ENCODE results near the gene SLC37A1.

SLC37A1 gene

GRCh38 chr21:42580076-42580792 lies 66.6 kb downstream of the SLC37A1 start:
- FAIRE-seq: no peak
- TF ChIP-seq, protein P1, sequence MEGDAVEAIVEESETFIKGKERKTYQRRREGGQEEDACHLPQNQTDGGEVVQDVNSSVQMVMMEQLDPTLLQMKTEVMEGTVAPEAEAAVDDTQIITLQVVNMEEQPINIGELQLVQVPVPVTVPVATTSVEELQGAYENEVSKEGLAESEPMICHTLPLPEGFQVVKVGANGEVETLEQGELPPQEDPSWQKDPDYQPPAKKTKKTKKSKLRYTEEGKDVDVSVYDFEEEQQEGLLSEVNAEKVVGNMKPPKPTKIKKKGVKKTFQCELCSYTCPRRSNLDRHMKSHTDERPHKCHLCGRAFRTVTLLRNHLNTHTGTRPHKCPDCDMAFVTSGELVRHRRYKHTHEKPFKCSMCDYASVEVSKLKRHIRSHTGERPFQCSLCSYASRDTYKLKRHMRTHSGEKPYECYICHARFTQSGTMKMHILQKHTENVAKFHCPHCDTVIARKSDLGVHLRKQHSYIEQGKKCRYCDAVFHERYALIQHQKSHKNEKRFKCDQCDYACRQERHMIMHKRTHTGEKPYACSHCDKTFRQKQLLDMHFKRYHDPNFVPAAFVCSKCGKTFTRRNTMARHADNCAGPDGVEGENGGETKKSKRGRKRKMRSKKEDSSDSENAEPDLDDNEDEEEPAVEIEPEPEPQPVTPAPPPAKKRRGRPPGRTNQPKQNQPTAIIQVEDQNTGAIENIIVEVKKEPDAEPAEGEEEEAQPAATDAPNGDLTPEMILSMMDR (IDR thresholded peaks at IDR 0.05; ENCODE audit: insufficient read depth, missing control alignments): no peak

GRCh38 chr21:42580793-42581321 lies 67.2 kb downstream of the SLC37A1 start:
- TF ChIP-seq, protein P1 (IDR thresholded peaks at IDR 0.05; ENCODE audit: insufficient read depth, missing control alignments): no peak
- FAIRE-seq (no peak), DNase-seq (ENCODE audit: insufficient read length, low spot score) (no peak)

More at GRCh38 chr21:42580076-42580792, 66.6 kb downstream of the SLC37A1 start:
- DNase-seq (ENCODE audit: insufficient read length, low spot score): no peak

- FAIRE-seq (no peak), DNase-seq (ENCODE audit: insufficient read length, low spot score) (no peak)
- TF ChIP-seq, protein P1 (IDR thresholded peaks at IDR 0.05; ENCODE audit: insufficient read depth, missing control alignments): no peak
Measured at GRCh38 chr21:42581336-42581992, 67.8 kb downstream of the SLC37A1 start.

- TF ChIP-seq, protein P1 (IDR thresholded peaks at IDR 0.05; ENCODE audit: insufficient read depth, missing control alignments): no peak
- DNase-seq (ENCODE audit: insufficient read length, low spot score) (no peak), FAIRE-seq (no peak)
Measured at GRCh38 chr21:42581993-42582786, 68.5 kb downstream of the SLC37A1 start.

DNA sequence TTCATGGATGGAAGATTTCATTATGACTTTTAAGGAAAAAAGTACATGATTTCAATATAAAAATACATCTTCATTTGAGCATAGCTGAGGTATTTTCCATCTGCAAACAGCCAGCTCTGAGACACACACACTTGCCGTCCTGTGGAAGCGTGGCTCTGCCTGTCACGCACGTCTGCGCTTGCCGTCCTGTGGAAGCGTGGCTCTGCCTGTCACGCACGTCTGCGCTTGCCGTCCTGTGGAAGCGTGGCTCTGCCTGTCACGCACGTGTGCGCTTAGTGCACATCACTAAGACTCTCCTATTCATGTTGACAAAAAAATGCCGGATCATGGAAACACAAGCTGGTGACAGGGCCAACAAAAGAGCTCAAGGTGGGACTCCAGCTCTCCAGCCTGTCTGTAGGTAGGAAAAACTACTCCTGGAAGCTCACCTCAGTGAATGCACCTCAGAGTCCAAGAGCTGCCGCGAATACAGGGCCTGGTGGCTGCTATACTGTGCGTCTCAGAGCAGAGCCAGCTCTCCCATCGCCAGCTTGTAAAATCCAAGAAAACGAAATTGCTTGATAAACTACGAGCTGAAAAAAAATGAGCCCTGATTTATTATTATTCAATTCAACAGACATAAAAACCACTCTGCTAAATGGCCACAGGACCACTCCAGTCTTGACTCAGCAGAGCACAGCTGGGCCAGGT lies 69.3 kb downstream of the SLC37A1 start:
- no peak for DNase-seq (ENCODE audit: insufficient read length, low spot score)
- no peak for FAIRE-seq
- TF ChIP-seq, protein P1 (IDR thresholded peaks at IDR 0.05; ENCODE audit: insufficient read depth, missing control alignments): no peak

DNA sequence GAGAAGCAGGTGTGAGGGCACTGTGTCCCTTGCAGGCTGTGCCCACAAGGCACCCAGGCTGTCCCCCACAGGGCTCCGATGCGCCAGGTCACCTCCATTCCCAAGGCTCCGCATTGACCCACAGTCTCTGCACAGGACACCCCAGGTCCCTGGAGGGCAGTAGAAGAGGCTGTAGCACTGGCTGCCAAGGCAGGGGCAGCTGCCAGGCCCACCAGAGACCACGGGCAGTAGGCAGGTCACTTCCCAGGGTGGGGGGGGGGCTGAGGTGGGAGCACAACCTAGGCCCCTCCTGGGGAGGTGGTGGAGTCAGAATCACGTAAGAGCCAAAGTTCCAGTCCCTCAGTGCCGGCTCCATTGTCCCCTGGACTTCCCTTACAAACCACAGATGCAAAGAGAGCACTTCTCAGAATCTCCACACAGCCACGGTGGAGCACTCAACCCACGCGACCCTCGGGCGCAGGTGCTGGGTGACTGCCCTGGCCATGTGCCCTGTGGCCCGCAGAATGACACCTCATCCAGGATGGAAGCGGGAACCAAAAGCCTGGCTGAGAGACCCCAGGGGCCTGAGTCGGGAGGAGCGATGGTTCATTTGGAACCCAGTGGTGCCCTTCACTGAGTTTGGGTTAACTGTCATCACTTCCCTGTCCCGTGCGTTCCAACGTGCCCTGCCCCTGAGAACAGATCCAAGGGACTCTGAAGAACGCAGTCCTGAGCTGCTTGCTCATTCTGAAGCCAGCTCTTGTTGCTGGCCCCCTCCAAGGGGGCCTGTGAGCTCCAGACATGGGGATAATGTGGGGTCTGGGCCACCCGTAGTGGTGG lies 70.0 kb downstream of the SLC37A1 start:
- TF ChIP-seq, protein P1 (IDR thresholded peaks at IDR 0.05; ENCODE audit: insufficient read depth, missing control alignments): no peak
- DNase-seq (ENCODE audit: insufficient read length, low spot score): no peak
- FAIRE-seq: no peak

Measured in D721Med (cell line).